CD1c-positive myeloid dendritic cell (primary cell): ENCODE data around the gene ZNF384.
A peak's percentile ranks its signal among the peaks of the same experiment; 100 is the strongest.

Experiments
- DNase-seq: peaks from one replicate; pipeline ENCODE4 v3.0.0-alpha.2; 2016; ENCODE audit errors: extremely low spot score

ZNF384 gene

DNA sequence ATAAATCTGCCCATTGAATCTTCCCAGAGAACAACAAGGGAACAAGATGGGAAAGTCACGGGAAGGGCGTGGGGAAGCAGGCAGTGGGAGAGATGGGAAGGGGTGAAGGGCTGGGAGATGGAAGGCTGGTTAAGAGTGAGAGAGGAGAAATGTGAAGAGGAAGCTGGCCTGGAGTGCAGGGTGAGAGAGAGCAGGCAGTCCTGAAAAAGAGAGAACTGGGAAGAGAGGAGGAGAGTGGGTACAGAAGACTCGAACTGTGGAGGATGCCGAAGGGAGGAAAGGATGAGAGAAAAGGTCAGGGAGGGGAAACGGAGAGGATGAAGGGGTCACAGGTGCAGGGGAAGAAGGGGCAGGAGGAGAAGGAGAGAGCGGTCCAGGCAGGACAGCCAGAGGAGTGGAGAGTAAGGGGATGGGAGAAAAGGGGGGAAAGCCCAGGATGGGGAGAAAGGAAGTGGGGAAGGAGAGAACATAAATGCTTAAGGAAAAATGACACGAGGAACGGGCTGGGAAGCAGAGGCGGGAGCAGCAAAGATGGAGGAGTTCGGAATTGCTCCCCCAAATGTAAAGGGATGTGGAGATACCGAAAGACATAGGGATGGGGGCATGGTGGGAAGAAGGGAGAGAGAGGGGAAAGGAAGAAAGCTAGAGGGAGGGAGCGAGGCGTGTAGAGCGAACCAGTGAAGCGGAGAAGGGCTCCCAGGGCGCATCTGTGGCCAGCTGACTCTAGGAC, 10.2 kb upstream of the ZNF384 start:
- no peak for DNase-seq

- no peak for DNase-seq
These were observed 9.3 kb upstream of the ZNF384 start for GRCh38 chr12:6698352-6699046.

DNA sequence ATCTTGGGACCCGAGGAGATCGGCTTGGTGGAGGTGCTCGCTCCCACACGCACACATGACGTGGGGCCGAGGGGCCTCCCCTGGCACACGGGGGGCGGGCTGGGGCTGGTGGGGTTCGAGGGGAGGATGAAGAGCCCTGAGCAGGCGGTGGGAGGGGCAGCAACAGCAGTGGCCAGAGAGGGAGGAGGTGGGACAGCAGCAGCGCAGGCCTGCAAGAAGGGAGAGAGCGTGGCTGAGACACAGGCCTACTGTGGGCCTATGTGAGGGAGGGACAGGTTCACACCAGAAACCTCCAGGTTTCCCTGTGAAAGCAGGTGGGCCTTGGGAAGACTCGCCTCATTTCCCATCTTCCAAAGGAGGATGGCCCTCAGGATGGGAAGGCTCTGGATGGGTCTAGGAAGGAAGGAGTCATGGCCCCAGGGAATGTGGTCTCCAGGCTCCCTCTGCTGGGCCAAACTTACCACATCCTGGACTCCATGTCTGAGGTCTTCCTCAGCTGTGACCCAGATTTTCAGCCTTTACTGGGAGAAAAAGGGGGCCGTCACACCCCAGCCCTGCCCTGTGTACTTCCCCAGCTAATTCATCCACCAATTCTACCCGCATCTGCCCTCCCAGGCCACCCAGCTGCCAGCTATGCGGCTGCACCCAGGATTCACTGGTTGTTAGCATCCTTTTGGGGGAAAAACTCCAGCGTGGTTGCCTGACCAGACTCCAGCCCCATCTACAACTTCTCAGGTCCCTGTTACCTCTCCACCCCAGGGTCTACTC, 8.6 kb upstream of the ZNF384 start:
- peak; percentile 39 for DNase-seq

GRCh38 chr12:6696690-6697583, 7.8 kb upstream of the ZNF384 start:
- DNase-seq, result peak; percentile 51

DNA sequence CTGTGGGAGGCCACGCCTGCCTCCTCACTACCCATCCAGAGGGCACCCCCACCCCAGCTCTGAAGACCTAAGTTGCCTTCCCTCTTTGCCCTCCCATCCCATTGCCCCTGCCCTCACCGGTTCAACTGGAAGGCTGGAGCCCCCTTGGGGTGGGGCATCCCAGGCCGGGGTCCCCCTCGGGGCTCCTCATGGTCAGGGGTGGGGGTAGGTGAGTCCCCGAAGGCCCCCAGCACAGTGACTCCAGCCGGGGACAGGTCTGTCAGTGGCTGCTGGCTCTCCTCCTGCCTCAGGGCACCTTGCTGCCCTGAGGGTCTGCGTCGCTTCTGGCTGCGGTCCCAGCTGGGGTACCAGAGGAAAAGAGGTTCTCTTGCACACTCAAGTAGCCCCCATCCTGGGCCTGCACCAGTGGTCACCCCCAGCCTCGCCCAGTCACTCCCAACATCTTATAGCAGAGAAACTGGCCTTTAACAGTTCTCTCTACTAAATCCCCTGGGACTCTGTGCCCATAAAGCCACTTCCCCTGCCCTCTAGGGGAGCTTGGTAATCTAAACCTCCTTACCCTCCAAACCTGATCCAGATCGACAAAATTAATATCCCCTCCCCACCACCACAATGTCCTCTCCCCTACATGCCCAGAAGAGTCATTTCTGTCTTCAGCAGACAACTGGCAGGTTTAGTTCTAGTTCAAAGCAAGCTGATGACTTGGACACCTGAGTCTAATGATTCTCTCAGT, 6.3 kb upstream of the ZNF384 start:
- no peak for DNase-seq

- no peak for DNase-seq
These were observed 5.5 kb upstream of the ZNF384 start for GRCh38 chr12:6694701-6695100.

DNA sequence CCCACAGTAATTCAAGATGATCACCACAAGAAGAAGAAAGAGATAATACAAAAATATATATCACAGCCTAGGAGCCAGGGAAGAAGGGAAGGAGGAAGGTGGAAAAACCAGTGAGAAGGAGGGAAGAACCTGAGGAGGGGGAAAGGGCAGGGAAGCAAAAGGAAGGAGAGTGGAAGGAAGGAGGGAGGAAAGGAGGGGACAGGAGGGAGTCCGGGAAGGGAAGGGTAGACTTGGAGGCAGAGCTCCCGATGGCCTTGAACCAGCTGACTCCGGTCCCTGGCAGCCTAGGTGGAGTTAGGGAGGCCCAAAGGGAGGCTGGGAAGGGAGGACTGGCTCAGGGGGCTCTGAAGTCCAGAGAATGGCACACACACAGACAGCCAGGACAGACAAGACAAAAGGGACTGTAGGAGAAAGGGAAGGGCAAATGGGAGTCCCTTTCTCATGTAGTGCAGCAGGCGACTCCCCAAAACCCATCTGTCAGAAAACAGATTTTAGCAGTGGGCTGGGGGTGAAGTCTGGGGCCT, 4.7 kb upstream of the ZNF384 start:
- no peak for DNase-seq

DNA sequence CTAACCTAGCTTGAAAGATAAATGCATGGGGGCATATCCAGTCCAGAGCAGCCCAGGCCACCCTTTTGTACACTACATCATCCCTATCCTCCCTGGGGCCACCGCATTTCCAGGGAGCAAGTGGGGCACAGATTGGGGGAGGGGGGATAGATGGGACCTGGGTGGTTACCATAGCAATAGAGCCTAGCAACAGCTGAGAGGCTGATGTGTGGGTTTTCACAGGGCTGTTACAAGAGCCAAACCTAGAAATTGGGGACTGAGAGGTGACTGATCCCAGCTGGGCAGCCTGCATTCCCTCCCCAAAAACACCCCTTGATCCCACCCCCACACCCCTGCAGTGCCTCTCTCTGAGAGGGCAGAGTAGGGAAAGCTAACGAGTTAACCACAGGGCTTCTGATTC, 3.7 kb upstream of the ZNF384 start:
- DNase-seq, result no peak

GRCh38 chr12:6691473-6691872, 2.3 kb upstream of the ZNF384 start:
- no peak for DNase-seq

DNA sequence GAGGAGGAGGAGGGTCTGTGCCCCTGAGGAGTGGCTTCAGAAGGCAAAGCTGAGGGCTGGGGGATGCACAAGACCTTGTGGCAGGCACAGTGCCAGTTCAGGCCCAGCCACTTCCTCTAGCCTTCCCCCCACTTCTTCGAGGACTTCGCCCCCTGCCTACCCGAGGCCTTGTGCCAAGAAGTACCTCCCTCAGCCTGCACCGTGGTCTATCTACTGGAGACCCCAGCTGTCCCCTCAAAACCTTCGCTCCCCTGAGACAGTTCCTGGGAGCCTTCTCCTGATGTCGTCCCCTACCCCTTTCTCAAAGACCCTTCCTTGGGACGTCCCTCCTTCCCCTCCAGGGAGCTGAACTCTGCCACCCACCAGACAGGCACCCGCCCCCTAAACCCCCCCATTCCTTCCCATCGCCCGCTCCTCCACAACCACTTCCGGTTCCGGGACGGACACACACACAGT, 604 bp downstream of the ZNF384 start:
- DNase-seq, result peak; percentile 21

- DNase-seq, result no peak
These were observed 3.4 kb downstream of the ZNF384 start for GRCh38 chr12:6685814-6686213.

GRCh38 chr12:6684609-6685008, 4.6 kb downstream of the ZNF384 start:
- peak; percentile 76 for DNase-seq

- no peak for DNase-seq
These were observed 12.2 kb downstream of the ZNF384 start for GRCh38 chr12:6676962-6677361.

DNA sequence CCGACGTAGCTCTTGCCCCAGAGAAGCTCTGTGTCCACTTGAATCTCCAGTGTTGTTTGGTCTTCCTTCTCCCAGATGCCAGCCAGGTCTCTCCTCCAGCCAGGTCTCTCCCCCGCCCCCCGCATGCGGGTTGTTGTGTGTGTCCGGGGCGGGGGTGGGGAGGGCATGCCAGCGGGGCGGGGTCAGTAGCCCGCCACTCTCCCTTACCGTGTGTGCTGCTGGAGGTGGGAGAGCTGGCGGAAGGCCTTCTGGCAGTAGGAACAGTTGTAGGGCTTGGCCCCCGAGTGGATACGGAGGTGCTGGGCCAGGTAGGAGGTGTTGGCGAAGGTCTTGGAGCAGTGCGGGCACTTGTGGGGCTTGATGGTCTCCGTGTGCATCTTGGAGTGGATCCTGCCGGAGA, 17.0 kb downstream of the ZNF384 start:
- no peak for DNase-seq

DNA sequence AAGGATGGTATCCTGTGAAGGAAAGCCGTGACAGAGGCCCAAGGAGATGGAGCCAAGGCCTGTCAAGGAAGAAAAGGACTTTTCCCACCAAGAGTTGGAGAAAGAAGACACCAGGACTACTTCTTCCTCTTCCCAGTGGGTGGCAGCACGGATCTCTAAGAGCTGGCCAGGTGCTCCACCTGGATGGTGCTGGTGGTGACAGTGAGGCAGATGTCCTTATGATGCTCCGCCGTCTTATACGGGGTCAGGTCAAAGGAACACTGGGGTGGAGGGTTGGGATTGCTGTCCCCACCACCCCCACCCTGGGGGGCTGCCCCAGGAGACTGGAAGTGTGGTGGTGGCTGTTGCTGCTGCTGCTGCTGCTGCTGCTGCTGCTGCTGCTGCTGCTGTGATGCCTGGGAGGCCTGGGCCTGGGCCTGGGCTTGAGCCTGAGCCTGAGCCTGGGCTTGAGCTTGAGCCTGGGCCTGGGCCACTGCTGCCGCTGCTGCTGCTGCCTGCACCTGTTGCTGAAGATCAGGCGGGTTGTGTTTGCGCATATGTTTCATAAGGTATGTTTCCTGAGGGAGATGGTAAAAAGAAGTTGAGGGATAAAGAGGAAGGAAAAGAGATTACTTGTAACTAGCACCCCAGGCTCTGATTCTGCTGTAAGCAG, 21.5 kb downstream of the ZNF384 start:
- no peak for DNase-seq

DNA sequence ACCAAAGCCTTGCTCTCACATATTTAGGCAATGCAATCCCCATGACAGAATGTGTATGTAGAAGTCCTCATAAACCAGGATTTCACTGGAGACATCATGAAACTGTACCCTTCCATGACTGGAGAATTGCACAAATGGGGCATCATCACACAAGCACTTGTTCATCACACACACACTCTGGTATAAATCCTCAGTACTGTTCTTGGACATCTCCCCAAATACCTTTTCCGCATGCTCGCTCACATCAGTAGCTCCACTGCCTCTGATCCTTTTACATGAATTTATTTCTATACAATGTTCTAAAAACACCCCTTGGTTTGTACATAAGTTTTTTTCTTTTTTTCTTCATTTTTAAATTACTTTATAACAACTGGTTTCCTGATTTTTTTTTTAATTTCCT, 23.0 kb downstream of the ZNF384 start:
- DNase-seq, result no peak

- DNase-seq, result peak; percentile 22
These were observed 24.3 kb downstream of the ZNF384 start for GRCh38 chr12:6664902-6665301.

GRCh38 chr12:6662906-6663742, 26.1 kb downstream of the ZNF384 start, which contains the start of gene ING4:
ING4 (minus strand) TSS chr12:6663119; CDS start chr12:6663101, 18 bp downstream.
- peak; percentile 100 for DNase-seq

- no peak for DNase-seq
These were observed 26.6 kb downstream of the ZNF384 start for GRCh38 chr12:6662602-6662905.
